SK-N-SH (cell line): ENCODE results near the gene PCSK5. TPM values are rescaled to one million over a fixed set of nuclear protein-coding genes. Genes with fewer than 3 reads are reported as not detected.

Experiments used
- GATA2 ChIP-seq: sonication (generic); formaldehyde crosslinking; IDR thresholded peaks from 2 replicates; pipeline ENCODE4 v1.5.0; 2020; ENCODE audit warnings: mild to moderate bottlenecking, missing genetic modification reagents
- PBX3 ChIP-seq: IDR thresholded peaks from 2 replicates; pipeline ENCODE4; 2012
- RAD21 ChIP-seq: IDR thresholded peaks from 2 replicates; pipeline ENCODE4 v1.6.1; 2012; ENCODE audit warnings: mild to moderate bottlenecking, low read length
- RXRA ChIP-seq: IDR thresholded peaks from 2 replicates; pipeline ENCODE4 v1.4.0; 2012; ENCODE audit warnings: low read depth, mild to moderate bottlenecking, borderline replicate concordance
- SIN3A ChIP-seq: IDR thresholded peaks from 2 replicates; pipeline ENCODE4 v1.6.1; 2012; ENCODE audit warnings: low read depth, mild to moderate bottlenecking, low read length, moderate library complexity, borderline replicate concordance
- TCF12 ChIP-seq: IDR thresholded peaks from 2 replicates; pipeline ENCODE4 v1.4.0; 2012
- TEAD4 ChIP-seq: IDR thresholded peaks from 2 replicates; pipeline ENCODE4 v1.4.0; 2012; ENCODE audit warnings: mild to moderate bottlenecking, borderline replicate concordance; ENCODE audit not compliant: insufficient read depth
- USF2 ChIP-seq: fragments of 150-350 bp; IDR thresholded peaks from 2 replicates; pipeline ENCODE4 v1.6.1; 2017; ENCODE audit warnings: antibody characterized with exemption, low read length, low read depth, borderline replicate concordance
- polyA plus RNA-seq, 3 experiments: library from polyadenylated mRNA; depleted of rRNA; stranded (reverse); fragments of >200 nt; gene quantifications; 2 replicates each; pipeline ENCODE4 v1.2.3, GENCODE V29; 2012

The PCSK5 gene
- polyA plus RNA-seq, 1 of the 3 experiments (the other 2 are of a cell fraction) = 0.08 TPM

GRCh38 chr9:76405868-76406267 is 515.4 kb downstream of the PCSK5 start (continued):
- TF ChIP-seq USF2 = no peak
- TF ChIP-seq GATA2 = no peak
- TF ChIP-seq TCF12 = no peak
- no peak for TF ChIP-seq SIN3A
- TF ChIP-seq TEAD4 = no peak
- no peak for TF ChIP-seq RAD21
- TF ChIP-seq PBX3 = no peak
- TF ChIP-seq RXRA = no peak
- TF ChIP-seq, all 33 proteins: peak for 0
